ENCODE results near the gene SLC44A3.

DNA sequence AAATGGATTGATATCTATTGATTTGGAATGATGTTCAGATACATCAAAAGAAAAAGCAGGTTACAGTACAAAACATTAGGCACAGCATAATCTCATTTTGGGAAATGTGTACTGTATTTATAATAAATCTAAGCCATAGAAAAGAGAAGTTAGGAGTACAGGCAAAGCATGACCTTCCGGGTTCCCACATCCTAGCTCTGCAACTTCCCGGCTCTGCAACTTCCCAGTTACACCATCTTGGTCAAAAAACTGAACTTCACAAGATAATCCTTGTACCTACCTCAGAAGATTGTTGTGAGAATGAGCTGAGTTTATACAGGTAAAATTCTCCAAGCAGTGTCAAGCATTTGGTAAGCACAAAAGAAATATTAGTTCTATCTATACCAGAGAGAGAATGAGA, 21.7 kb upstream of the SLC44A3 start:
- TF ChIP-seq, protein P1, sequence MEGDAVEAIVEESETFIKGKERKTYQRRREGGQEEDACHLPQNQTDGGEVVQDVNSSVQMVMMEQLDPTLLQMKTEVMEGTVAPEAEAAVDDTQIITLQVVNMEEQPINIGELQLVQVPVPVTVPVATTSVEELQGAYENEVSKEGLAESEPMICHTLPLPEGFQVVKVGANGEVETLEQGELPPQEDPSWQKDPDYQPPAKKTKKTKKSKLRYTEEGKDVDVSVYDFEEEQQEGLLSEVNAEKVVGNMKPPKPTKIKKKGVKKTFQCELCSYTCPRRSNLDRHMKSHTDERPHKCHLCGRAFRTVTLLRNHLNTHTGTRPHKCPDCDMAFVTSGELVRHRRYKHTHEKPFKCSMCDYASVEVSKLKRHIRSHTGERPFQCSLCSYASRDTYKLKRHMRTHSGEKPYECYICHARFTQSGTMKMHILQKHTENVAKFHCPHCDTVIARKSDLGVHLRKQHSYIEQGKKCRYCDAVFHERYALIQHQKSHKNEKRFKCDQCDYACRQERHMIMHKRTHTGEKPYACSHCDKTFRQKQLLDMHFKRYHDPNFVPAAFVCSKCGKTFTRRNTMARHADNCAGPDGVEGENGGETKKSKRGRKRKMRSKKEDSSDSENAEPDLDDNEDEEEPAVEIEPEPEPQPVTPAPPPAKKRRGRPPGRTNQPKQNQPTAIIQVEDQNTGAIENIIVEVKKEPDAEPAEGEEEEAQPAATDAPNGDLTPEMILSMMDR (conservative IDR thresholded peaks at IDR 0.05): no peak
- TF ChIP-seq ZFX (IDR thresholded peaks at IDR 0.05): no peak

Data from C4-2B (cell line).